Measurements from ENCODE around the gene RPL13. TPM values are rescaled to one million over a fixed set of nuclear protein-coding genes. Genes with fewer than 3 reads are reported as not detected.
"Not testable (repeated sequence)": the region's sequence is repeated elsewhere in the genome, so short reads cannot be mapped to it uniquely, and the experiment has no call there.

Gene RPL13
- total RNA-seq, 4 donors from 2014 or later = 4,137 to 5,837 (median 4,637) TPM

DNA sequence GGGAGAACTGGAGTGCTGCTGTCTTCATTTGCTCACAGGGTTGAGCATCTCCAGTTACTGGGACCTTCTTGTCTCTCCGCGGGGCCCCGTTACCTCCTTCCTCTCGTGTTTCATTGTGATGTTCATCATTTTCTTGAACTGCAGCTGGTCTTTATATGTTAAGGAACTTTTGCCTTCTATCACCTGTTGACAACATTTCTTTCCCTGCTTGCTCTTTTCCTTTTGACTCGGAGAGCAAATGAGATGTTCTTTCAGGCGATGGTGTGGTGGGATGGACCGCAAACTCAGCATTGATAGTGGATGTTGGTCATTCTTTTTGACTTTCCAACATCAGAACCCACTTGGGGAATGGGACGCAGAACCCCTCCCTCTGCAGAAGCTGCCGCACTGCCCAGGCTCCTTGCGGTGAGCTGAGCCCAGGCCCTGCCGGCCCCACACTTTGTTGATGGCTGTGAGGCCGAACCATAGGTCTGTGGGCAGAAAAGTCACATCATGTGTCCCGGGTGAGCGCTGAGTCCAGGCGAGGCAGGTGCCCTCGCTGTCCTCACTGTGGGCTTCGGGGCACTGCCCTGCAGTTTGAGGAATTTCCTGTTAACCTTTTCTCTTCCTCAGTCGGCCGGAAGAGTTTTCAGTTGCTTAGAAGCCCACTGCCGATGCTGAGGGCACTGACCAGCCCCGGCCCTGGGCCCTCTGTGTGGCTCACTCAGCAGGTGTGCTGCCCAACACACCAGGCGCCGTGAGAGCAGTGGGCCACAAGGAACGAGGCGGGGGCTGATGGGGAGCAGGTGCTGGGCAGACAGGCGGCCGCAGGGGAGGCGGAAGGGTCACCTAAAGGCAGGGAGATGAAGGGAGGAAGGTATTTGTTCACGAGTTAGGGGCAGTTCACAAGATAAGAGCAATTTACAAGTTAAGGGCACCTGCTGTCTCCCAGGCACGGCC, 7.4 kb downstream of the RPL13 start:
- TF ChIP-seq, protein P1, sequence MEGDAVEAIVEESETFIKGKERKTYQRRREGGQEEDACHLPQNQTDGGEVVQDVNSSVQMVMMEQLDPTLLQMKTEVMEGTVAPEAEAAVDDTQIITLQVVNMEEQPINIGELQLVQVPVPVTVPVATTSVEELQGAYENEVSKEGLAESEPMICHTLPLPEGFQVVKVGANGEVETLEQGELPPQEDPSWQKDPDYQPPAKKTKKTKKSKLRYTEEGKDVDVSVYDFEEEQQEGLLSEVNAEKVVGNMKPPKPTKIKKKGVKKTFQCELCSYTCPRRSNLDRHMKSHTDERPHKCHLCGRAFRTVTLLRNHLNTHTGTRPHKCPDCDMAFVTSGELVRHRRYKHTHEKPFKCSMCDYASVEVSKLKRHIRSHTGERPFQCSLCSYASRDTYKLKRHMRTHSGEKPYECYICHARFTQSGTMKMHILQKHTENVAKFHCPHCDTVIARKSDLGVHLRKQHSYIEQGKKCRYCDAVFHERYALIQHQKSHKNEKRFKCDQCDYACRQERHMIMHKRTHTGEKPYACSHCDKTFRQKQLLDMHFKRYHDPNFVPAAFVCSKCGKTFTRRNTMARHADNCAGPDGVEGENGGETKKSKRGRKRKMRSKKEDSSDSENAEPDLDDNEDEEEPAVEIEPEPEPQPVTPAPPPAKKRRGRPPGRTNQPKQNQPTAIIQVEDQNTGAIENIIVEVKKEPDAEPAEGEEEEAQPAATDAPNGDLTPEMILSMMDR (IDR thresholded peaks at IDR 0.05) = no peak
- DNase-seq (ENCODE audit: low spot score) = no peak
- no peak for ATAC-seq (ENCODE audit: low FRiP score)

DNA sequence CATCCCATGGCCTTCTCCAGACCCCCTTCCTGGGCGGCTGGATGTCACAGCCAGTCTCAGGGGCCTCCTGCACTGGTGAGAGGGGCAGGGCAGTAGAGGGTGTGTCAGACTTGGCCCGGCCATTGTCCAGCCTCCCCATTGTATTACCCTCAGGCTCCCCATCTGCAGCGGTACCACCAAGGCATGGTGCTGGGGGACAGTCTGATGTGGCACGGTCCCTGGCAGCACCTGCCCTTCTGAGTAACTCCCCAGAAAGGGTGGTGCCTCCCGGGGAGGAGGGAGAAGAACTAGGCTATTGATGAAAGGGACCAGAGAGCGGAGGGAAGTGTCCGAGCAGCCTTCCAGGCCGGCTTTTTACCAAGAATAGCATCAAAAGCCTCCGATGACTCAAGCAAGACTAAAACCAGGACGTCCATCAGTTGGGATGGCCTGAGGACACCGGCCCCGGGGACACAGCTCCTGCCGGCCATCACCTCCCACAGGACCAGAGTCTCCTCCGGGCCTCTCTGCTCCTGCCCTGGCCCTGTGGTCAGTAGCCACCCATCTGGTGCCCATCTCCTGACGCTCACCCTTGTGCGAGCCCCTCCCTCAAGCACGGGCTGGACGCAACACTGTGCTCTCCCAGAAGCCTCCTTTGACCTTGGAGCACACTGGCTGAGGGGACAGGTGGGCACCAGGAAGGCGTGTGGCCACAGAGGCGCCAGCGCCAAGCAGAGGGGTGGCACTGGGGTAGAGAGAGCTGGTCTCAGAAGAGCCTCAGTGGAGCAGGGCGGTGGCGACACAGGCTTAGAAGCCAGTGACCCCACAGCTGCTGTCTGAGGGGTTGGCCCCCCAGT, 9.2 kb downstream of the RPL13 start:
- TF ChIP-seq, protein P1 (IDR thresholded peaks at IDR 0.05) = no peak
- ATAC-seq (ENCODE audit: low FRiP score) (no peak), DNase-seq (ENCODE audit: low spot score) (no peak)

DNA sequence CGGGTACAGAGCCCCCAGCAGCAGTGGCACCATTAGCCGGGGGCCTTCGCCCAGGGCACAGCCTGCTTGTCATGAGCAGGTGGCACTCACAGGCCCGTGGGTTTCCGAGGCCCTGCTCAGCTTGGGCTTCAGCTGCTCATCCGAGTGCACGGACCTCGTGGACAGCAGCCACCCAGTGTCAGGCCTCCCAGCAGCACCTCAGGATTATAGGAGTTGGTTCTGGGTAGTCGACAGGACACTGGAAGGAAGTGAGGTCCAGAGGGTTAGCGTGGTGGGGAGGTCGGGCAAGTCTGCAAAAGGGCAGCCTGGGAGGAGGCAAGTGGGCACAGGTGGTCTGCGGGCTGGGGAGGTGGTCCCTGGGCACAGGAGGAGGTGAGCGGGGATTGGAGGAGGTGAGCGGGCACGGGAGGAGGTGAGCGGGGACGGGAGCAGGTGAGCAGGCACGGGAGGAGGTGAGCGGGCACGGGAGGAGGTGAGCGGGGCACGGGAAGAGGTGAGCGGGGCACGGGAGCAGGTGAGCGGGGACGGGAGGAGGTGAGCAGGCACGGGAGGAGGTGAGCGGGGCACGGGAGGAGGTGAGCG, 10.0 kb downstream of the RPL13 start:
- TF ChIP-seq, protein P1 (IDR thresholded peaks at IDR 0.05) = no peak
- DNase-seq (ENCODE audit: low spot score) (no peak), ATAC-seq (ENCODE audit: low FRiP score) (no peak)

DNA sequence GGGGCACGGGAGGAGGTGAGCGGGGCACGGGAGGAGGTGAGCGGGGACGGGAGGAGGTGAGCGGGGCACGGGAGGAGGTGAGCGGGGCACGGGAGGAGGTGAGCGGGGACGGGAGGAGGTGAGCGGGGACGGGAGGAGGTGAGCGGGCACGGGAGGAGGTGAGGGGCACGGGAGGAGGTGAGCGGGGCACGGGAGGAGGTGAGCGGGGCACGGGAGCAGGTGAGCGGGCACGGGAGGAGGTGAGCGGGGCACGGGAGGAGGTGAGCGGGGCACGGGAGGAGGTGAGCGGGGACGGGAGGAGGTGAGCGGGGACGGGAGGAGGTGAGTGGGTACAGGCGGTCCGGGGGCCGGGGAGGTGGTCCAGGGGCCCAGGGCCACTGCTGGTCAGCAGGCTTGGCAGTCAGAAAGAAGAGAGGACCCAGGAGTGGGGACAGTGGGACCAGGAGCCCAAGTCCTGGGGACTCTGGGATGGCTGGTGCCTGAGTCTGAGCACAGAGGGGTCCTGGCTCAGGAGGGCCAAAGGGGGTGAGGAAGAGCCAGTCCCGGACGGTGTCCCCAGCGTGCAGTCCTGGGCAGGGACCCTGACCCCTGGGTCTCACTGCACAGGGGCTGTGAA, 10.6 kb downstream of the RPL13 start:
- not testable (repeated sequence) for DNase-seq (ENCODE audit: low spot score); ATAC-seq (ENCODE audit: low FRiP score)

- TF ChIP-seq, protein P1 (IDR thresholded peaks at IDR 0.05) = no peak
- ATAC-seq (ENCODE audit: low FRiP score) = no peak
Measured at GRCh38 chr16:89571636-89572035, 11.2 kb downstream of the RPL13 start.

DNA sequence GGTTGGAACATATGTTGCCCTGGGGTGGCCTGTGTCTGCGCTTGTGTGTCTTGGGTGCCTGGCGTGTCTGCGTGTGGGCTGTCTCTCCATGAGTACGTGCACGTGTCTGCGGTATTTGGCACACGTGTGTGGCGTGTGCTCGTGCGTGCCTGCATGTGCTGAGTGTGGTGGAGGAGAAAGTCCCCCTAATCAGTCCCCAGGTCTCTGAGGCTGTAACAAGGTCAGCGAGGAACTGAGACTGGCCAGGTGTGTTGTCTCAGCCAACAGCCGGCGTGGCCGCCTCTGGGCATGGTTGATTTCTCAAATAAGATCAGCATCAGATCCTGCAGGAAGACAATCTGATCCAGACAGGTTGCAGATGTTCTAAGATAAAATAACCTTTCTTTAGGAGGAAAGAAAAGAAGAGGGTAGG, 11.6 kb downstream of the RPL13 start:
- DNase-seq (ENCODE audit: low spot score) (no peak), ATAC-seq (ENCODE audit: low FRiP score) (no peak)
- TF ChIP-seq, protein P1 (IDR thresholded peaks at IDR 0.05) = no peak

More at GRCh38 chr16:89571636-89572035, 11.2 kb downstream of the RPL13 start:
- DNase-seq (ENCODE audit: low spot score) = no peak
